Fibroblast of lung (primary cell): ENCODE measurements around the gene GRHL1. TPM values are rescaled to one million over a fixed set of nuclear protein-coding genes. Genes with fewer than 3 reads are reported as not detected.

ENCODE experiments used
- DNase-seq, 2 donors: peaks; one replicate each; pipeline versions ENCODE4 v3.0.0 to v3.0.0-alpha.2; 2010; ENCODE audit warnings: low read depth in 2 of 2
- H2AFZ ChIP-seq: 2 replicates; pipeline ENCODE4 v1.5.1; 2012; ENCODE audit warnings: low read length, control low read depth, inconsistent platforms
- H3K27ac ChIP-seq: 2 replicates; pipeline ENCODE4 v1.5.1; 2011; ENCODE audit warnings: low read length, control low read depth; ENCODE audit not compliant: insufficient read depth
- H3K27me3 ChIP-seq: 2 replicates; pipeline ENCODE4 v1.5.1; 2011; ENCODE audit warnings: mild to moderate bottlenecking, low read length; ENCODE audit not compliant: control insufficient read depth, insufficient read depth
- H3K36me3 ChIP-seq: 2 replicates; pipeline ENCODE4 v1.5.1; 2011; ENCODE audit warnings: low read length; ENCODE audit not compliant: control insufficient read depth, insufficient read depth
- H3K4me1 ChIP-seq: 2 replicates; pipeline ENCODE4 v1.5.1; 2011; ENCODE audit warnings: low read length; ENCODE audit not compliant: control insufficient read depth, insufficient read depth; ENCODE audit errors: extremely low read depth
- H3K4me2 ChIP-seq: 2 replicates; pipeline ENCODE4 v1.5.1; 2011; ENCODE audit warnings: low read length, control low read depth; ENCODE audit not compliant: insufficient read depth; ENCODE audit errors: extremely low read depth
- H3K4me3 ChIP-seq, 4 experiments: fragments of 200-600 bp in 1 of 4; sonication (generic) in 1 of 4; replicated peaks in 1 of 4; 2 replicates each; pipeline ENCODE4 v1.5.1; 2011 to 2016; ENCODE audit warnings: low read length in 4 of 4, low read depth in 3 of 4, mild to moderate bottlenecking in 3 of 4, control low read depth in 2 of 4, inconsistent platforms in 1 of 4, mixed read lengths in 1 of 4; ENCODE audit not compliant: insufficient read depth in 1 of 4; ENCODE audit errors: control extremely low read depth in 1 of 4
- H3K79me2 ChIP-seq: 2 replicates; pipeline ENCODE4 v1.5.1; 2012; ENCODE audit warnings: mild to moderate bottlenecking, low read length, inconsistent platforms; ENCODE audit not compliant: control insufficient read depth, insufficient read depth
- H3K9ac ChIP-seq: 2 replicates; pipeline ENCODE4 v1.5.1; 2011; ENCODE audit warnings: mild to moderate bottlenecking, low read length, control low read depth; ENCODE audit not compliant: insufficient read depth
- H3K9me3 ChIP-seq: 2 replicates; pipeline ENCODE4 v1.5.1; 2012; ENCODE audit warnings: low read depth, low read length; ENCODE audit not compliant: control insufficient read depth, insufficient read depth
- H4K20me1 ChIP-seq: 2 replicates; pipeline ENCODE4 v1.5.1; 2011; ENCODE audit warnings: low read length; ENCODE audit not compliant: control insufficient read depth, insufficient read depth; ENCODE audit errors: extremely low read depth
- CTCF ChIP-seq, 2 donors: IDR thresholded peaks in 1 of 2; conservative IDR thresholded peaks in 1 of 2; 1 replicate in 1 of 2; 2 replicates in 1 of 2; pipeline ENCODE4 v1.5.1; 2011 to 2012; ENCODE audit warnings: low read length in 2 of 2, control low read depth in 1 of 2, inconsistent platforms in 1 of 2, low read depth in 1 of 2, mild to moderate bottlenecking in 1 of 2
- EZH2 ChIP-seq: IDR thresholded peaks from 2 replicates; pipeline ENCODE4 v1.5.1; 2012; ENCODE audit warnings: low read length, control low read depth, mild to moderate bottlenecking; ENCODE audit errors: missing control alignments
- polyA plus RNA-seq, 2 donors: library from polyadenylated mRNA; depleted of rRNA in 1 of 2; stranded (reverse) in 1 of 2; unstranded in 1 of 2; fragments of >200 nt; gene quantifications; 2 replicates each; pipeline ENCODE4 v1.2.1, GENCODE V29; 2011 to 2012; ENCODE audit warnings: missing spikeins in 1 of 2
- total RNA-seq: library from RNA; depleted of rRNA; stranded (reverse); fragments of >200 nt; gene quantifications from 2 replicates; pipeline ENCODE4 v1.2.1, GENCODE V29; 2014

Gene GRHL1
- total and polyA plus RNA-seq, 2 donors (not counting 1 experiment from before 2014, with no cell fraction given): 0.65 to 0.99 TPM

GRCh38 chr2:9951272-9951521, 296 bp upstream of the GRHL1 start:
- H3K27ac ChIP-seq: no peak overlapping the region

GRCh38 chr2:9952286-9952737, 819 bp downstream of the GRHL1 start:
- Histone ChIP-seq H3K79me2 (no peaks in the 10 kb centered on the region), H3K9me3 (no peaks in the 10 kb centered on the region), H3K27me3 (no peaks in the 10 kb centered on the region), H4K20me1 (no peaks in the 10 kb centered on the region), H3K4me1 (peaks cover 2% of the 10 kb centered on the region), H3K27ac (no peak overlapping the region), H3K9ac (no peak overlapping the region), H2AFZ (no peak overlapping the region), H3K36me3 (no peaks in the 10 kb centered on the region), H3K4me3 (peak overlapping the region in 3 of 4 experiments; percentile 34 to 65 (median 43)), H3K4me2 (peak overlapping the region; percentile 58)
- no peak for DNase-seq
- TF ChIP-seq EZH2 (no peak), CTCF (conservative IDR thresholded peaks at IDR 0.05 in 1 of 2, IDR thresholded peaks at IDR 0.05 in 1 of 2; ENCODE audit: low read depth in 1 of 2, low read length in 2 of 2) (no peak)

More at GRCh38 chr2:9951272-9951521, 296 bp upstream of the GRHL1 start:
- no peaks in the 10 kb centered on the region for H4K20me1 ChIP-seq
- peak overlapping the region in 2 of 4 experiments; percentile 46 to 57 for H3K4me3 ChIP-seq
- H3K9me3 ChIP-seq: no peaks in the 10 kb centered on the region
- TF ChIP-seq EZH2 (no peak), CTCF (conservative IDR thresholded peaks at IDR 0.05 in 1 of 2, IDR thresholded peaks at IDR 0.05 in 1 of 2; ENCODE audit: low read depth in 1 of 2, low read length in 2 of 2) (no peak)
- DNase-seq: no peak
- H2AFZ ChIP-seq: no peak overlapping the region
- peaks cover 2% of the 10 kb centered on the region for H3K4me1 ChIP-seq
- H3K9ac ChIP-seq: no peak overlapping the region
- H3K79me2 ChIP-seq: no peaks in the 10 kb centered on the region
- H3K27me3 ChIP-seq: no peaks in the 10 kb centered on the region
- peak overlapping the region; percentile 79 for H3K4me2 ChIP-seq
- H3K36me3 ChIP-seq: no peaks in the 10 kb centered on the region

DNA sequence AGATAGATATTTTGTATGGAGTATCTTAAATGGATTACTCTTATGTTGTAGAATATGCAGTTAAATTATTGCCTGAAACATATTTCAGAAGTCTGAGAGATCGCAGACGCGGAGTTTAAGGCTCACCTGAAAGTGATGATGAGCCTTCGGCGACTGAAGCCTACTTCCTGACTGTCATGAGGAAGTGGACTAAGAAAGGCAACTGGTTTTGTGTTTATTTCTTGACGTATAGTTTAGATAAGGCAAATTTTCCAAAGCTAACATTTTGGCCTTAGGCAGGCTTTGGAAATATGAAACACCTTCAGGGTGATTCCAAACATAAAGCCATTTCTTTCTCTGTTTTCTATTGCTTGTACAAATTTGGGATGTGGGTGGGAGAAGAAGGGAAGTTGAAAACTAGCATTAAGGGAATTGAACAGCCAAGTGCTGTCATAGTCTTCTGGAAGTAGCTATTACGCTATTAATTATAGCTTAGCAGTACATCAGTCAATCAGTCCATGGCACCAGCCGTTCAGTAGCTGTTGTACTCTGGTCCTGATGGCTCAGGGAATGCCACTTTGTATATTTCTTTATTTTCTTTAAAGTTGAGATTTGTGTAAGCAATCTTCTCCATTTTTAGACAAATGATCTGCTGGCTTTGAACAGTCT, 1.5 kb downstream of the GRHL1 start:
- Histone ChIP-seq H3K9me3 (no peaks in the 10 kb centered on the region), H3K4me3 (peak overlapping the region in 1 of 4 experiments; percentile 20), H3K4me2 (no peak overlapping the region), H3K9ac (no peak overlapping the region), H3K79me2 (no peaks in the 10 kb centered on the region), H4K20me1 (no peaks in the 10 kb centered on the region), H2AFZ (no peak overlapping the region), H3K4me1 (peaks cover 2% of the 10 kb centered on the region), H3K36me3 (no peaks in the 10 kb centered on the region), H3K27ac (no peak overlapping the region), H3K27me3 (no peaks in the 10 kb centered on the region)
- no peak for TF ChIP-seq CTCF (conservative IDR thresholded peaks at IDR 0.05 in 1 of 2, IDR thresholded peaks at IDR 0.05 in 1 of 2; ENCODE audit: low read depth in 1 of 2, low read length in 2 of 2)
- TF ChIP-seq EZH2: no peak
- DNase-seq: no peak
